ENCODE measurements around the gene UGT1A3.

Gene UGT1A3

GRCh38 chr2:233754872-233755611 lies 26.2 kb downstream of the UGT1A3 start:
- TF ChIP-seq JUND (IDR thresholded peaks at IDR 0.05; ENCODE audit: low read depth), result no peak
- in situ Hi-C loops (cut with HindIII; ENCODE audit: low pct_unique_long_range_greater_than_20kb, low sequenced_read_pairs), result no loop called here
- DNase-seq (ENCODE audit: low read depth in 1 of 2, low spot score in 1 of 2), result no peak

DNA sequence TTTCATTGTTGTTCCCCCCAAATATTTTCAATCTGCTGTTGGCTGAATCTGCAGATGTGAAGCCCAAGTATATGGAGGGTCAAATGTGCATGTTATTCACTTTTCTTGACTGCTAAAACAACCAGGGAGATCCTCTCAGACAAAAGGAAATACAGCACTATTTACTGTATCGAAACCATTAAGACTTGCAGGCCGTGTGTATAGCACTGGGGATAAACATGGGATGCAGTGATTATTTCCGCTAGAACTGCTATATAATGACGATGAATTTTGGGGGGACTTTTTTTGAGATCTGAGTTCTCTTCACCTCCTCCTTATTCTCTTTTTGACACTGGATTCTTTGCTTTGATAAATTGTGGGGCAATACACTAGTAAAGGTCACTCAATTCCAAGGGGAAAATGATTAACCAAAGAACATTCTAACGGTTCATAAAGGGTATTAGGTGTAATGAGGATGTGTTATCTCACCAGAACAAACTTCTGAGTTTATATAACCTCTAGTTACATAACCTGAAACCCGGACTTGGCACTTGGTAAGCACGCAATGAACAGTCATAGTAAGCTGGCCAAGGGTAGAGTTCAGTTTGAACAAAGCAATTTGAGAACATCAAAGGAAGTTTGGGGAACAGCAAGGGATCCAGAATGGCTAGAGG lies 27.7 kb downstream of the UGT1A3 start:
- no peak for DNase-seq (ENCODE audit: low read depth in 1 of 2, low spot score in 1 of 2)
- no peak for TF ChIP-seq JUND (IDR thresholded peaks at IDR 0.05; ENCODE audit: low read depth)
- in situ Hi-C loops (cut with HindIII; ENCODE audit: low pct_unique_long_range_greater_than_20kb, low sequenced_read_pairs), result no loop called here

- in situ Hi-C loops (cut with HindIII; ENCODE audit: low pct_unique_long_range_greater_than_20kb, low sequenced_read_pairs), result no loop called here
- TF ChIP-seq JUND (IDR thresholded peaks at IDR 0.05; ENCODE audit: low read depth), result no peak
- no peak for DNase-seq (ENCODE audit: low read depth in 1 of 2, low spot score in 1 of 2)
These were observed 29.3 kb downstream of the UGT1A3 start for GRCh38 chr2:233758141-233758540.

DNA sequence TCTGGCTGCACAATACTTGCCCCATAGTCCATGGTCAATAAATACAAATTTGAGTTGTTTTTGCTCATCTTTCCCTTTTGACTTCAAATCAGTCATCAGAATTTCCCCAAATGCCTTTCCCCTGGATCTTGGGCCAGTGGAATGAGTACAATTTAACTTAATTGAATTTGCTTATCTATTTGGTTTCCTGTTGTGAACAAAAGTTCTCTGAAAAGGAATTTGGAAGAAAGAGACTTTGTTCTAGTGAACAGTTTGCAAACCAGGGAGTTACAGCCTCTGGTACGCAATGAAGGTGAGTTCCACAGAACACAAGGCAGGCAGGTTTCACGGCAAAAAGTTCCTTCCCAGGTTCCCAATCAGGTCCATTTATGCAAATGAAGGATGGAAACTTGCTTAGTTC lies 30.0 kb downstream of the UGT1A3 start:
- in situ Hi-C loops (cut with HindIII; ENCODE audit: low pct_unique_long_range_greater_than_20kb, low sequenced_read_pairs), result no loop called here
- no peak for DNase-seq (ENCODE audit: low read depth in 1 of 2, low spot score in 1 of 2)
- no peak for TF ChIP-seq JUND (IDR thresholded peaks at IDR 0.05; ENCODE audit: low read depth)

DNA sequence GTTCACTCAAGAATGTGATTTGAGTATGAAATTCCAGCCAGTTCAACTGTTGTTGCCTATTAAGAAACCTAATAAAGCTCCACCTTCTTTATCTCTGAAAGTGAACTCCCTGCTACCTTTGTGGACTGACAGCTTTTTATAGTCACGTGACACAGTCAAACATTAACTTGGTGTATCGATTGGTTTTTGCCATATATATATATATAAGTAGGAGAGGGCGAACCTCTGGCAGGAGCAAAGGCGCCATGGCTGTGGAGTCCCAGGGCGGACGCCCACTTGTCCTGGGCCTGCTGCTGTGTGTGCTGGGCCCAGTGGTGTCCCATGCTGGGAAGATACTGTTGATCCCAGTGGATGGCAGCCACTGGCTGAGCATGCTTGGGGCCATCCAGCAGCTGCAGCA lies 31.2 kb downstream of the UGT1A3 start, which contains the start of gene UGT1A1:
Gene UGT1A1 (plus strand): TSS at position 228 of the 400 bp plus-strand sequence. CDS start 18 bp downstream, at position 246.
- in situ Hi-C loops (cut with HindIII; ENCODE audit: low pct_unique_long_range_greater_than_20kb, low sequenced_read_pairs), result no loop called here
- TF ChIP-seq JUND (IDR thresholded peaks at IDR 0.05; ENCODE audit: low read depth), result no peak
- no peak for DNase-seq (ENCODE audit: low read depth in 1 of 2, low spot score in 1 of 2)

DNA sequence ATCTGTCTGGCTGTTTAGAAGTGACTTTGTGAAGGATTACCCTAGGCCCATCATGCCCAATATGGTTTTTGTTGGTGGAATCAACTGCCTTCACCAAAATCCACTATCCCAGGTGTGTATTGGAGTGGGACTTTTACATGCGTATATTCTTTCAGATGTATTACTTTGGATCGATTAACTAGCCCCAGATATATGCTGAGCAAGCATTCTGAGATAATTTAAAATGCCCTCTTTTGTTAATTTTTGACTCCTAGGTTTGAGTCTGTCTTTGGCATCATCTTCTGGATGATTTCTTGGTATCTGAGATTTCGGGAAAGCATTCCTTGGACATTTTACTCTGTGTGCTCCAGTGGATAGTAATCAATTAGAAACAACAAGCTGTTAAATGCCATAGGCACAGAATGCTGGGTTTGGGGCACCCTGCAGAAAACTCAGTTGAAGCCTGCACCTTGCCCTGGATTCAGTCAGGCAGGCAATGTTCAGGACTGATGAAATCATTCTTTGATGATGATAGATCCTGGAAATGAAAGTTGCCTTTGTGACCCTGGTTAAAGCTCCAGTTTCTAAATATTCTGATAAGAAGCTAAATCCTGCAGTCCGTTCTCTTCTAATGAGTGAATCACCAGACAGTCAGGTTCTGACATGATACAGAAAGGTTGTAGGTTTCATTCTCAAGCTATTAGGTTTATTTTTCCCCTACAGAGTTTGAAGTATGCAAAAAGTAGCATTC lies 32.4 kb downstream of the UGT1A3 start:
- no peak for DNase-seq (ENCODE audit: low read depth in 1 of 2, low spot score in 1 of 2)
- in situ Hi-C loops (cut with HindIII; ENCODE audit: low pct_unique_long_range_greater_than_20kb, low sequenced_read_pairs), result no loop called here

GRCh38 chr2:233764264-233764663 lies 35.4 kb downstream of the UGT1A3 start:
- no peak for DNase-seq (ENCODE audit: low read depth in 1 of 2, low spot score in 1 of 2)
- in situ Hi-C loops (cut with HindIII; ENCODE audit: low pct_unique_long_range_greater_than_20kb, low sequenced_read_pairs), result no loop called here
- no peak for TF ChIP-seq JUND (IDR thresholded peaks at IDR 0.05; ENCODE audit: low read depth)

More for the DNA sequence above, 32.4 kb downstream of the UGT1A3 start:
- TF ChIP-seq JUND (IDR thresholded peaks at IDR 0.05; ENCODE audit: low read depth), result no peak

DNA sequence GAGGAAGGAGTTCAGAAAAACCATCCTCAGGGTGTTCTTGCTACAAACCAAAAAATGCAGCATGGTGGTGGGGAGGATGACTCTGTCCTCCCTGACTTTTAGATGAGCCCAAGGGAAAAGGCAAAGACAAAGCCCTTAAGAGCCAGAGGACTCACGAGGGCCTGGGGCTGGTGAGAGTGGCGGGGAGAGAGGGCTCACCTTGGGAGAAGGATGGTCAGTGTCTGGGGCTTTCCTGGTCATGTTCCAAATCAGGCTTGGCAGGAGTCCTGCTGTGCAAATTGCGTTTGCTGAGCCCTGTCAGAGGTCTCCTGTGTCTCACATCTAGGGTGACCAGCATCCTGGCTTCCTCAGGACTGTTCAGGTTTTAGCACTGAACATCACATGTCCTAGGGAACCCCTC lies 35.9 kb downstream of the UGT1A3 start:
- no peak for TF ChIP-seq JUND (IDR thresholded peaks at IDR 0.05; ENCODE audit: low read depth)
- no peak for DNase-seq (ENCODE audit: low read depth in 1 of 2, low spot score in 1 of 2)
- in situ Hi-C loops (cut with HindIII; ENCODE audit: low pct_unique_long_range_greater_than_20kb, low sequenced_read_pairs), result no loop called here

DNA sequence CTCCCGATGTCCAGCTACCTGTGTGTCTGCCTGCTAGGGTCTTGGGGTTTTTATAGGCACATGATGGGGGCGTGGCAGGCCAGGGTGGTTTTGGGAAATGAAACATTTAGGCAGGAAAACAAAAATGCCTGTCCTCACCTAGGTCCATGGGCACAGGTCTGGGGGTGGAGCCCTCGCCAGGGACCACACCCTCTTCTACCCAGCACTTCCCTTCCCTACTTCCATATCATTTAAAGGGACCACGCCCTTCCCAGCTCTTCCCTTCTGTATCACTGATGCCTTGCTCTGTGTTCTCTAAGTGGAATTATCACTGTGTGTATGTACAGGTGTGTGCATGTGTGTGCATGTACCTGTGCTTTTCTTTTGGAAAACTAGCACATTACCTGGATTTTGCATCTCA lies 37.6 kb downstream of the UGT1A3 start:
- in situ Hi-C loops (cut with HindIII; ENCODE audit: low pct_unique_long_range_greater_than_20kb, low sequenced_read_pairs), result no loop called here
- TF ChIP-seq JUND (IDR thresholded peaks at IDR 0.05; ENCODE audit: low read depth), result no peak
- DNase-seq (ENCODE audit: low read depth in 1 of 2, low spot score in 1 of 2), result no peak

GRCh38 chr2:233768076-233768475 lies 39.2 kb downstream of the UGT1A3 start:
- TF ChIP-seq JUND (IDR thresholded peaks at IDR 0.05; ENCODE audit: low read depth), result no peak
- in situ Hi-C loops (cut with HindIII; ENCODE audit: low pct_unique_long_range_greater_than_20kb, low sequenced_read_pairs), result no loop called here
- no peak for DNase-seq (ENCODE audit: low read depth in 1 of 2, low spot score in 1 of 2)

GRCh38 chr2:233769260-233769659 lies 40.4 kb downstream of the UGT1A3 start:
- no peak for DNase-seq (ENCODE audit: low read depth in 1 of 2, low spot score in 1 of 2)
- in situ Hi-C loops (cut with HindIII; ENCODE audit: low pct_unique_long_range_greater_than_20kb, low sequenced_read_pairs), result no loop called here
- no peak for TF ChIP-seq JUND (IDR thresholded peaks at IDR 0.05; ENCODE audit: low read depth)

DNA sequence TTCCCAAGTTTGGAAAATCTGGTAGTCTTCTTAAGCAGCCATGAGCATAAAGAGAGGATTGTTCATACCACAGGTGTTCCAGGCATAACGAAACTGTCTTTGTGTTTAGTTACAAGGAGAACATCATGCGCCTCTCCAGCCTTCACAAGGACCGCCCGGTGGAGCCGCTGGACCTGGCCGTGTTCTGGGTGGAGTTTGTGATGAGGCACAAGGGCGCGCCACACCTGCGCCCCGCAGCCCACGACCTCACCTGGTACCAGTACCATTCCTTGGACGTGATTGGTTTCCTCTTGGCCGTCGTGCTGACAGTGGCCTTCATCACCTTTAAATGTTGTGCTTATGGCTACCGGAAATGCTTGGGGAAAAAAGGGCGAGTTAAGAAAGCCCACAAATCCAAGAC lies 43.3 kb downstream of the UGT1A3 start:
- no peak for TF ChIP-seq JUND (IDR thresholded peaks at IDR 0.05; ENCODE audit: low read depth)
- in situ Hi-C loops (cut with HindIII; ENCODE audit: low pct_unique_long_range_greater_than_20kb, low sequenced_read_pairs), result no loop called here
- DNase-seq (ENCODE audit: low read depth in 1 of 2, low spot score in 1 of 2), result no peak

DNA sequence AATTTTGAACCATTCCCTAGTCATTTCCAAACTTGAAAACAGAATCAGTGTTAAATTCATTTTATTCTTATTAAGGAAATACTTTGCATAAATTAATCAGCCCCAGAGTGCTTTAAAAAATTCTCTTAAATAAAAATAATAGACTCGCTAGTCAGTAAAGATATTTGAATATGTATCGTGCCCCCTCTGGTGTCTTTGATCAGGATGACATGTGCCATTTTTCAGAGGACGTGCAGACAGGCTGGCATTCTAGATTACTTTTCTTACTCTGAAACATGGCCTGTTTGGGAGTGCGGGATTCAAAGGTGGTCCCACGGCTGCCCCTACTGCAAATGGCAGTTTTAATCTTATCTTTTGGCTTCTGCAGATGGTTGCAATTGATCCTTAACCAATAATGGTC lies 43.7 kb downstream of the UGT1A3 start:
- in situ Hi-C loops (cut with HindIII; ENCODE audit: low pct_unique_long_range_greater_than_20kb, low sequenced_read_pairs), result no loop called here
- no peak for DNase-seq (ENCODE audit: low read depth in 1 of 2, low spot score in 1 of 2)

More for the DNA sequence above, 43.7 kb downstream of the UGT1A3 start:
- TF ChIP-seq JUND (IDR thresholded peaks at IDR 0.05; ENCODE audit: low read depth), result no peak
